HG03565 (cell line): ENCODE data around the gene ADAMTS12.
A peak's percentile ranks its signal among the peaks of the same experiment; 100 is the strongest.

Source experiments
- ATAC-seq: cut with Tn5 transposase; IDR thresholded peaks from one replicate; pipeline ENCODE4 v1.9.1; 2021; ENCODE audit warnings: mild to moderate bottlenecking, moderate library complexity; ENCODE audit not compliant: unreplicated experiment

The ADAMTS12 gene

GRCh38 chr5:33611877-33612276 is 279.9 kb downstream of the ADAMTS12 start:
- no peak for ATAC-seq

- ATAC-seq = no peak
Measured at GRCh38 chr5:33608344-33609041, 283.3 kb downstream of the ADAMTS12 start.

- ATAC-seq = no peak
Measured at GRCh38 chr5:33604503-33604902, 287.3 kb downstream of the ADAMTS12 start.

GRCh38 chr5:33601881-33602280 is 289.9 kb downstream of the ADAMTS12 start:
- ATAC-seq = no peak

- no peak for ATAC-seq
Measured at GRCh38 chr5:33595303-33595702, 296.5 kb downstream of the ADAMTS12 start.

GRCh38 chr5:33594006-33594405 is 297.8 kb downstream of the ADAMTS12 start:
- ATAC-seq = no peak

GRCh38 chr5:33592245-33592644 is 299.5 kb downstream of the ADAMTS12 start:
- no peak for ATAC-seq

GRCh38 chr5:33588654-33589372 is 303.0 kb downstream of the ADAMTS12 start:
- ATAC-seq = peak; percentile 53

- ATAC-seq = no peak
Measured at GRCh38 chr5:33583332-33583731, 308.5 kb downstream of the ADAMTS12 start.

GRCh38 chr5:33582417-33582816 is 309.4 kb downstream of the ADAMTS12 start:
- no peak for ATAC-seq

GRCh38 chr5:33579789-33580188 is 312.0 kb downstream of the ADAMTS12 start:
- no peak for ATAC-seq

- no peak for ATAC-seq
Measured at GRCh38 chr5:33579152-33579551, 312.6 kb downstream of the ADAMTS12 start.

- ATAC-seq = no peak
Measured at GRCh38 chr5:33576726-33577590, 314.8 kb downstream of the ADAMTS12 start.

- ATAC-seq = no peak
Measured at GRCh38 chr5:33565324-33565723, 326.5 kb downstream of the ADAMTS12 start.

- no peak for ATAC-seq
Measured at GRCh38 chr5:33563983-33564908, 327.5 kb downstream of the ADAMTS12 start.

- ATAC-seq = no peak
Measured at GRCh38 chr5:33563530-33563929, 328.3 kb downstream of the ADAMTS12 start.

- ATAC-seq = no peak
Measured at GRCh38 chr5:33558489-33558888, 333.3 kb downstream of the ADAMTS12 start.

GRCh38 chr5:33557605-33558004 is 334.2 kb downstream of the ADAMTS12 start:
- no peak for ATAC-seq

- no peak for ATAC-seq
Measured at GRCh38 chr5:33556330-33557328, 335.2 kb downstream of the ADAMTS12 start.
